Retina (tissue), 1 donor: ENCODE results near the gene RNF217.
"Not testable (repeated sequence)": the region's sequence is repeated elsewhere in the genome, so short reads cannot be mapped to it uniquely, and the experiment has no call there.

Experiments used
- DNase-seq: peaks from one replicate; pipeline ENCODE4 v3.0.0-alpha.2; 2016

RNF217 gene

DNA sequence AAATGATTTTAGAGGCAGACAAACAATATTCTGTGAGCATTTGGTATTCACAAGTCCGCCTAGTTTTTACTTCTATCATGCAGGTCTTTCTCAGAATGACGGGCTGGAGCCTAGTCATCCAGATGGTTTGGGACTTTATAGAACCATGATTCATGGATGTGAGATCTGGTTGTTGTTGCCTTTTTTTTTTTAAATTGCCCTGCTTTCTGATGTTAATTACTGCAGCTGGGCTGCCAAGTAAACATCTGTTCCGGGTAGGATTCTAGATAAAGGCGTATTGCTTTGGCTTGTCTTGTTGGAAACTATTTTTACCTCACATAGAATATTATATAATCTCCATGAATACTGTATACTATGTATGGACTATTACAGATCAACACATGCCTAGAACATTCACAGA, 58.1 kb downstream of the RNF217 start:
- DNase-seq: no peak

GRCh38 chr6:125022391-125022989, 60.3 kb downstream of the RNF217 start:
- DNase-seq: no peak

- DNase-seq: no peak
Measured at GRCh38 chr6:125025164-125025854, 63.1 kb downstream of the RNF217 start.

- DNase-seq: no peak
Measured at GRCh38 chr6:125027287-125027686, 65.0 kb downstream of the RNF217 start.

GRCh38 chr6:125030969-125031368, 68.7 kb downstream of the RNF217 start:
- no peak for DNase-seq

- DNase-seq: no peak
Measured at GRCh38 chr6:125031385-125031784, 69.1 kb downstream of the RNF217 start.

GRCh38 chr6:125034929-125035328, 72.7 kb downstream of the RNF217 start:
- not testable (repeated sequence) for DNase-seq

GRCh38 chr6:125036486-125036885, 74.2 kb downstream of the RNF217 start:
- not testable (repeated sequence) for DNase-seq

DNA sequence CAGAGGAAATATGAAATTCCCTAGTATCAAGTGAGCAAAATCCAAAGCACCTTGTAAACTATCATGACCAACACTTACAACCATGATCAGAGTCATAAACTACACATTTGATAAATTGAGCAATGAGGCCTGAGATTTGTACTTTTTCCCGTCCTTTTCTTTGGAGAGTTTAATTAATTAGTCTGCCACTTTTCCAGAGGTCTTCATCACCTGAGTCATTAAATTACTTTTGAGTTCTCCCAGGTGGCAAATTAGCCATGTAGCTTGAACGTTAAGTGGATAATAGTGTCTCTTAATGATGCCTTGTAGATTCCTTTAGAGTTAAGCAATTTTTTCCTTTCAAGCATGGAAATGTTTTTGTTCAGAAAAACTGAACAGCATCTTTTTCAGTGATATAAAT, 75.6 kb downstream of the RNF217 start:
- no peak for DNase-seq

DNA sequence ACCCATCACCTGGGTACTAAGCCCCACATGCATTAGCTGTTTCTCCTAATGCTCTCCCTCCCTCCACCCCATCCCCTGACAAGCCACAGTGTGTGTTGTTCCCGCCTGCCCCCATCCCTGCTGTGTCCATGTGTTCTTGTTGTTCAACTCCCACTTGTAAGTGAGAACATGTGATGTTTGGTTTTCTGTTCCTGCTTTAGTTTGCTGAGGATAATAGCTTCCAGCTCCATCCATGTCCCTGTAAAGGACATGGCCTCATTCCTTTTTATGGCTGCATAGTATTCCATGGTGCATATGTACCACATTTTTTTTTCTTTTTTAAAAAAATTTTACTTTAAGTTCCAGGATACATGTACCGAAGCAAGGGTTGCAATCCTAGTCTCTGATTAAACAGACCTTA, 76.7 kb downstream of the RNF217 start:
- no peak for DNase-seq

DNA sequence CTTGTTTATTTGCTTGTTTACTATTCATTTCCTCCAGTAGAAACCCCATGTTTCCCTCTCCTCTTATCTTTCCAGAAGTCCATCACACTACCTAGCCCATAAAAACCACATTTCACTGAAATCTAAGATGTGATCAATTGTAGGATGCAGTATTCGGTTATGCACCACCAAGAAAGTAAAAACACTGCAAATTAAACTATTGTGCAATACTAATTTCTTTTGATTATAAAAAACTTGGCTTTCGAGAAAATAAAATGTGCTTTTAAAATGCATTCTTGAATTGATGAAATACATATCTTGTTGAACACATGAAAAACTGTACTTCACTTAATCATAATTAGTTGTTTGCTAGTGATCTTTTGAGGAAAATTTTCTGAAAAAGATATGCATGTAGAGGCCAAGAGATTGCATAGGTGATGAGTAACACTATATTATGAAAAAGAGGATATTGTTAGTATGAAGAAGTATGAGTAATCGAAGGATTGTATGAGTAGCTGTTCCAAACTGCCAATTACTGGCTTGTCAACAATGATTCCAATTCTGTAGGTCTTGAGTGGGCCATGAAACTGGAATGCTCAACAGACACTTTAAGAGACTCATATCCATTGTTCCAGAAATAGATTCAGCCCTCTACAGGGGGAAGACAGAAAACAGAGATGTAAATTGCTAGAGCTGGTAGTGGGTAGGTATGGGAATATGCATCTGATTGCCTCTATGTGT, 79.7 kb downstream of the RNF217 start:
- DNase-seq: no peak

GRCh38 chr6:125044066-125044465, 81.8 kb downstream of the RNF217 start:
- no peak for DNase-seq

DNA sequence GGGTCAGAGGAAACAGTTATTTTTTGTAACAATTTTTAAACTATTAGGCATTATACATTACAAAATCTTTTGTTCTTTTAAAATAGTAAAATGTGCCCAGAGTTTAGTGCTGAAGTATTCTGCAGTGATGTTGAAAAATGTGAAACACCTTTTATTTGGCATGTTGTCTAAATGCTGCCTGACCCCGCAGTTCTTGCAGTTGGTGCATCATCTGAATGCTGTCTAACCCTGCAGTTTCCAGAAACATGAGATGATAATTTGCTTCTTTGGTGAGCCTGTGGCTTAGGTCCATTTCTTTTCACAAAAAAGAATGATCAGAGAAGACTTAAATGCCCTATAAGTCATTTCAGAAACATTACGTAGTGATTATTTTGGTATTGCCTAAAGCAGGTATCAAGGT, 82.4 kb downstream of the RNF217 start:
- DNase-seq: no peak

DNA sequence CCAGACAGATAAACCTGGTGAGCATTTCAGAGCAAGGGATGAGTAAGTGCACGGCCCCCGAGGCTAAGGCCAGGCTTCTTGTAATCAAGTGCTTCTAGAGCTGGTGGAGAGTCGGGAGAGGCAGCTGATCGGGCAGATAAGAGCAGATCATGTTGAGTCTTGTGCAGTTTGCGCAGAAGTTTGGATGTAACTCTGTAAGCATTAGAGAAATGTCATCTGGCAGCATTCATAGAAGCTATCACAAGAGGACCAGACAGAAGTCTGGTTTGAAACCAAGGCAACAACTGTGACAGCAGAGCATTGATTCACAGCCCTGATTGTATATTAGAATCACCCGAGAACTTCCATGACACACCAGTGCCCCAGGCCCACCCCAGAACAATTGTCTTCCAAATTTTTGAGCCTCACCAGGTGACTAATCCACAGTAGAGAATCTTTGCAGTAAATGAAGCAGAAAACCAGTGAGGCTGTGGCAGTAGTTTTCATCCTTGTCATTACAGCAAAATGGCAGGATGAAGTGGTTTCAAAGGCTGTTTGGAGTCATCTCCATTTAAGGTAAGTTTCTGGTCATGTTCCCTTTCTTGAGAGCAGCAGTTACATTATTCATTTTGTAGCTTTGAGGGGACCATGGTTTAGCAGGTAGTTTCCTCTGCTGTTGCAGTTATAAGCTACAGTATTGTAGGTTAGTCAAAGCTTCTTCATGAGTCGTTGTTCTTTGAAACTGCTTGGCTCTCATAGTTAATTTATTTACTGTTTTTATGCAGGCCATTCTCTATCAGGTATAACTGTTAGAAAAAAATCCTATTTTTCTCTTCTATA, 84.1 kb downstream of the RNF217 start:
- DNase-seq: no peak

DNA sequence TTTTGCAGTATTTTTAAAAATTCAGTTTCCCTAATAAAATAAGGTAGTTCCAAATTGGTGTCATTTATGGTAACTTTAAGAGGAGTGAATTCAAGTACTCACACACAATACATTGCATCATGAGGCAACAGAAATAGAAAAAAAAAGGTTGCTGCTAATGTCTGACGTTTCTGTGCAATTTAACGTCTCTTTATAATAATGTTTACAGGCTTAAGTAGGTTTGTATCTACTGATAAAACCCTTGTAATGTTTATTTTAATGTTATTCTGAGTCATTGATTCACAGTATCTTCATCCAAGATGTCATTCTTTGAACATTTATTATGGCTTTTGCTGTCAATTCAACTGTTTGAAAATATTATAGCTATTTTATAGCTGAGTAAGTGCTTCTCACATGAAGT, 86.0 kb downstream of the RNF217 start:
- no peak for DNase-seq

- DNase-seq: no peak
Measured at GRCh38 chr6:125050663-125051318, 88.6 kb downstream of the RNF217 start.

DNA sequence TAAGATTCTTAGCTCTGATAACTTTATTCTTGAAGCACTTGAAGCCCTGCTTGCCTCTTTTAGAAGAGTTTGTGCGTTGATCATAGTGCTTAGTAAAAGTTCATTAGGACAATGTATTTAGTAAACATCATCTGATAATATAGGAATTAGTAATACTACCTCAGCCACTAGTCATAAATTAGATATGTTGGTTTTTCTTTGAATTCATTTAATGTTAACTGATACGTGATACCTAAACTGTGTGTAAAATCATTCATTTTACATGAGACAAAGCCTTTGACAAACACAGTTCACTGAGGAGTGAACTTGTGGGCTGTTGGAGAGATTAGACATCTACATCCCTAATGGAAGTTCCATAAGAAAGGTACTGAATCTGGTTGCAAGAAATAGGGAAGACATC, 91.6 kb downstream of the RNF217 start:
- DNase-seq: no peak

- DNase-seq: no peak
Measured at GRCh38 chr6:125054331-125054730, 92.1 kb downstream of the RNF217 start.

- no peak for DNase-seq
Measured at GRCh38 chr6:125057392-125058246, 95.4 kb downstream of the RNF217 start.

DNA sequence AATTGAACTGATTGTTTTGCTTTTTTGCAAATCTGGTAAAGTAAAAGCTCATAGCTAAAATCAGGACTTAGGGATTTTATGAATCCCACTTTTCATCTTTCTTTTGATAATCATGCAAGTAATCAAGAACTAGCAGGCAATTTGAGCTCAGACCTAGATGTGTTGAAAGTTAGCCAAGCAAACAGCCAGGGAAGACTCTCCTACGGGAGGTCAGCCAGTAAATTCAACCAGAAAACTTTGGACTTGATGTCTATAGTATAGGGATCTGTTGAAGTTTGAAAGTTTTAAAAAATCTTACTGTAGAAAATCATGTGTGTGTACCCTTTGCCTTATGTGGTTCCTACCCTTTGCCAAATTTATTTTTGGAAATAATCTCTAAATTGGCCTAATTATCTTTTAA, 96.3 kb downstream of the RNF217 start:
- no peak for DNase-seq

DNA sequence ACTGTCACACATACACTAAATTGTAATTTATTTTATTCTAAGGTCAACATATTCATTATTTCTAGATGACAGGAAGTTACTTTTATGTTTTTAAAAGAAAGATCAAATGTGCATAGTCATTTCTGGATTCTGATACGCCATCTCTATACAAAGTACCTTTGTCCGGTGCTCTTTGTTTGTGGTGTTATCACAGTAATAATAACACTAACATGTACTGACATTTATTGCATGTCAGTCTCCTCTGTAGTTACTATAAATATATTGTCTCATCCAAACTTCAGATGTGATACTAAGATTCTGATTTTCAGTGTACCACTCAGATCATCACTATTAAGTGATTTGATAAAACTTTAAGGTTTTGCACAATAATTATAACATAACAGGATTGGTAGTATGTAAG, 101.1 kb downstream of the RNF217 start:
- no peak for DNase-seq

DNA sequence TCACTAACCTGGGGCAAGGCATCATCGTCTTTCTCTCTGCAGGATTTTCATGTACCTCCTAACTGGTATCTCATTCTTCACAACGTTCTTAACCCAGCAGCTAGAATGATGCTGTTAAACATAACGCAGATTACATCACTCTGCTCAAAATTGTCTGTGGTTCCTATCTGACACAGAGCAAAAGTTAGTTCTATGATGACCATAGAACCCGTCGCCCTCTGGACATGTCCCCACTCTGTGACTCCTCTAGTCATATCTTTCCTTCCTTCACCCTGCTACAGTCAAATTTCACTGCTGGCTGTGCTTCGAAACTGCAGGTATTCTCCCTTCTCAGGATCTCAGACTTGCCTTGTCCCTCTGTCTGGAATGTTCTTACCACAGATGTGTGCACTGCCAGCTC, 103.9 kb downstream of the RNF217 start:
- no peak for DNase-seq
